SU-DHL-6 (cell line): Measurements from ENCODE around the gene ANK3.

Experiments used
- H2AFZ ChIP-seq: fragments of 200-600 bp; sonication (generic); 2 replicates; pipeline ENCODE4 v1.6.1; 2014; ENCODE audit warnings: low read depth, mild to moderate bottlenecking, moderate library complexity, mixed read lengths, antibody characterized with exemption, low read length; ENCODE audit not compliant: severe bottlenecking
- H3F3A ChIP-seq: fragments of 200-600 bp; shearing (Covaris generic); 2 replicates; pipeline ENCODE4 v1.6.0; 2016; ENCODE audit warnings: antibody characterized with exemption, mild to moderate bottlenecking; ENCODE audit not compliant: insufficient read depth
- H3K27ac ChIP-seq: fragments of 200-600 bp; sonication (generic); 2 replicates; pipeline ENCODE4 v1.5.1; 2016; ENCODE audit warnings: low read depth, mild to moderate bottlenecking, low read length, moderate library complexity, mixed read lengths
- H3K27me3 ChIP-seq: fragments of 200-600 bp; sonication (generic), shearing (Covaris generic); 2 replicates; pipeline ENCODE4 v1.6.0; 2014; ENCODE audit warnings: mild to moderate bottlenecking, low read length
- H3K36me3 ChIP-seq: fragments of 200-600 bp; sonication (generic); 2 replicates; pipeline ENCODE4 v1.6.1; 2014; ENCODE audit warnings: mild to moderate bottlenecking, low read length, mixed read lengths
- H3K4me2 ChIP-seq: fragments of 300-600, 200-600 bp; shearing (Covaris generic), sonication (generic); 2 replicates; pipeline ENCODE4 v1.6.0; 2014; ENCODE audit warnings: low read length, low read depth, mild to moderate bottlenecking; ENCODE audit not compliant: poor library complexity, severe bottlenecking
- H3K4me3 ChIP-seq: fragments of 200-600 bp; sonication (generic); 2 replicates; pipeline ENCODE4 v1.5.1; 2014; ENCODE audit warnings: antibody characterized with exemption, low read length, mild to moderate bottlenecking, mixed read lengths; ENCODE audit not compliant: insufficient read depth, poor library complexity, severe bottlenecking
- H3K79me2 ChIP-seq: fragments of 200-600 bp; sonication (generic); 2 replicates; pipeline ENCODE4 v1.6.1; 2014; ENCODE audit warnings: mild to moderate bottlenecking, low read length, moderate library complexity; ENCODE audit not compliant: insufficient read depth
- H3K9ac ChIP-seq: fragments of 200-600 bp; sonication (generic); 2 replicates; pipeline ENCODE4 v1.7.0; 2014; ENCODE audit warnings: mild to moderate bottlenecking, low read length
- H3K9me2 ChIP-seq: fragments of 200-600 bp; sonication (generic); replicated peaks from 2 replicates; pipeline ENCODE4 v1.6.1; 2014; ENCODE audit warnings: low read length; ENCODE audit not compliant: insufficient read depth
- H3K9me3 ChIP-seq: fragments of 200-600 bp; sonication (generic); 2 replicates; pipeline ENCODE4 v1.6.1; 2014; ENCODE audit warnings: low read length, mixed read lengths; ENCODE audit not compliant: insufficient read depth
- H4K20me1 ChIP-seq: fragments of 200-600 bp; sonication (generic); 2 replicates; pipeline ENCODE4 v1.6.1; 2014; ENCODE audit warnings: low read depth, mild to moderate bottlenecking, antibody characterized with exemption, low read length, moderate library complexity, mixed read lengths
- CTCF ChIP-seq: fragments of 200-600 bp; sonication (generic); IDR thresholded peaks from one replicate; pipeline ENCODE4 v1.5.1; 2017; ENCODE audit warnings: antibody characterized with exemption, mild to moderate bottlenecking, low read length, moderate library complexity; ENCODE audit not compliant: insufficient read depth, poor library complexity, severe bottlenecking
- EZH2phosphoT487 ChIP-seq: fragments of 200-600 bp; sonication (generic), shearing (Covaris generic); conservative IDR thresholded peaks from 2 replicates; pipeline ENCODE4 v1.6.1; 2018; ENCODE audit warnings: mild to moderate bottlenecking, antibody characterized with exemption, low read length, moderate library complexity, mixed read lengths

Gene ANK3

DNA sequence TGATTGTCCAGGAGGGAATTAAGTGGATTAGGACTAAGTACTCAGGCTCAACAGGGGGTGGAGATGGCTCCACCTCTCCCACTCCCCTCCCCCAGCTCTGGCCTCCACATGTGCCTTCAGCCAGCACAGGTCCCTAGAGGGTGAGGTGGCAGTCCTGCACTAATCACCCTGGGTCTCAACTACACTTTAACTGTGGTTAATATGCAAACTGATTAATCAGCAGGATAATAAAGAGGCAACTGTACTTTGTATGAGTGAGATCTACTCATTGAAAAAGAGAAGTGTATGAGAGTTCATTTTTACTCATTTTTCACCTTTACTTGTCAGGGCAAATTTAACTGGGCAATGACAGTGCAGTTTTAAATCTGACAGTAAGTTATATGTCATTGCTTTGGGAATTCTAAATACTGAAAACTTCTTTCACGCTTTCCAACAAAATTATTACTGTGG lies 259.5 kb downstream of the ANK3 start:
- Histone ChIP-seq H3K36me3 (no peaks in the 10 kb centered on the region), H3F3A (no peaks in the 10 kb centered on the region), H3K79me2 (no peaks in the 10 kb centered on the region), H3K27me3 (no peaks in the 10 kb centered on the region), H3K9ac (no peak overlapping the region), H2AFZ (no peak overlapping the region), H4K20me1 (no peaks in the 10 kb centered on the region), H3K4me3 (no peak overlapping the region), H3K4me2 (no peak overlapping the region), H3K9me3 (no peaks in the 10 kb centered on the region), H3K27ac (no peak overlapping the region), H3K9me2 (no peaks in the 10 kb centered on the region)
- TF ChIP-seq EZH2phosphoT487 (no peak), CTCF (no peak)

GRCh38 chr10:60125895-60126294 lies 263.8 kb downstream of the ANK3 start:
- H3K27ac ChIP-seq, result no peak overlapping the region
- no peak for TF ChIP-seq CTCF
- H3F3A ChIP-seq, result no peaks in the 10 kb centered on the region
- H3K27me3 ChIP-seq, result no peaks in the 10 kb centered on the region
- no peak overlapping the region for H2AFZ ChIP-seq
- H3K9ac ChIP-seq, result no peak overlapping the region
- H3K9me3 ChIP-seq, result no peaks in the 10 kb centered on the region
- no peaks in the 10 kb centered on the region for H4K20me1 ChIP-seq
- no peaks in the 10 kb centered on the region for H3K79me2 ChIP-seq
- no peak overlapping the region for H3K4me2 ChIP-seq
- no peak overlapping the region for H3K4me3 ChIP-seq
- H3K9me2 ChIP-seq, result no peaks in the 10 kb centered on the region
- H3K36me3 ChIP-seq, result no peaks in the 10 kb centered on the region

DNA sequence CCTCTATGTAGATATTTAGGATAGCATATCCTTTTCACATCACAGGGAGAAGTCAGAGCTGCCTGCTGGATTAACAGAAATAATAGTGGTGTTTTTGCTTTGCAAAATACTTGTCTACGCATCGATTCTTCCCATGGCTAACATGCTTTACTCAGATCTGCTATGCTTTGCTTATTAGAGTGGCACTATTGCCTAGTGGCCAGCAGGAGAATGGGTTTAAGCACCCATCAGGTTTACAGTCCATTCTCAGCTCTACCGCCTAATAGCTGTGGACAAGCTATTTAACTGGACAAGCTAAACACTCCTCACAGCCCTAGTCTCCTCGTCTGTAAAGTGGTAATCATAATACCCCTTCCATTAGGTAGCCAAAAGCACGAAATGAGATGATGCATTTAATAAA lies 265.1 kb downstream of the ANK3 start:
- no peaks in the 10 kb centered on the region for H3K27me3 ChIP-seq
- H3K9ac ChIP-seq, result no peak overlapping the region
- H3F3A ChIP-seq, result no peaks in the 10 kb centered on the region
- H3K9me3 ChIP-seq, result no peaks in the 10 kb centered on the region
- no peak overlapping the region for H3K27ac ChIP-seq
- no peaks in the 10 kb centered on the region for H3K79me2 ChIP-seq
- H3K9me2 ChIP-seq, result no peaks in the 10 kb centered on the region
- H3K4me2 ChIP-seq, result no peak overlapping the region
- H3K36me3 ChIP-seq, result no peaks in the 10 kb centered on the region
- TF ChIP-seq EZH2phosphoT487 (no peak), CTCF (no peak)
- H4K20me1 ChIP-seq, result no peaks in the 10 kb centered on the region
- H2AFZ ChIP-seq, result no peak overlapping the region
- H3K4me3 ChIP-seq, result no peak overlapping the region

DNA sequence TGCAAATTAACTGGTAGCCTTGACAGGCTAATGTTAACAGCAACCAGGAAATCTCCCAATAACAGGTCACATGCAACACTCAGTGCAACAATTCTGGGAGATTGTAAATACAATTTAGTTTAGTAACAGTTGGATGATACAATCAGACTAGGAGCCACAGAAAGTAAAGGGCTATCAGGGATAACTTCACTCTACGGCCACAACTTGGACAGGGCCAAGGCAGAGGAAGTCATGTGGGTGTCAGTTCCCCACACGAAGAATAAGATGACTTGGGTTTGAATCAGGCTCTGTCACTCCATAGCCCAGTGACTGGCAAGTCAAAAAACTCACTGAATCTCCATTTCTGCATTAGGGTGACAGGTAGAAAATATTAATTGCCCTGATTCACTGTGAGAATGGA lies 266.0 kb downstream of the ANK3 start:
- no peak overlapping the region for H3K9ac ChIP-seq
- H3K4me2 ChIP-seq, result no peak overlapping the region
- H3K27ac ChIP-seq, result no peak overlapping the region
- no peaks in the 10 kb centered on the region for H3F3A ChIP-seq
- H3K79me2 ChIP-seq, result no peaks in the 10 kb centered on the region
- H3K9me2 ChIP-seq, result no peaks in the 10 kb centered on the region
- H3K27me3 ChIP-seq, result no peaks in the 10 kb centered on the region
- H3K4me3 ChIP-seq, result no peak overlapping the region
- no peaks in the 10 kb centered on the region for H3K9me3 ChIP-seq
- H2AFZ ChIP-seq, result no peak overlapping the region
- TF ChIP-seq CTCF (no peak), EZH2phosphoT487 (no peak)
- H3K36me3 ChIP-seq, result no peaks in the 10 kb centered on the region
- H4K20me1 ChIP-seq, result no peaks in the 10 kb centered on the region
